ENCODE results near the gene PARVG.

The PARVG gene

DNA sequence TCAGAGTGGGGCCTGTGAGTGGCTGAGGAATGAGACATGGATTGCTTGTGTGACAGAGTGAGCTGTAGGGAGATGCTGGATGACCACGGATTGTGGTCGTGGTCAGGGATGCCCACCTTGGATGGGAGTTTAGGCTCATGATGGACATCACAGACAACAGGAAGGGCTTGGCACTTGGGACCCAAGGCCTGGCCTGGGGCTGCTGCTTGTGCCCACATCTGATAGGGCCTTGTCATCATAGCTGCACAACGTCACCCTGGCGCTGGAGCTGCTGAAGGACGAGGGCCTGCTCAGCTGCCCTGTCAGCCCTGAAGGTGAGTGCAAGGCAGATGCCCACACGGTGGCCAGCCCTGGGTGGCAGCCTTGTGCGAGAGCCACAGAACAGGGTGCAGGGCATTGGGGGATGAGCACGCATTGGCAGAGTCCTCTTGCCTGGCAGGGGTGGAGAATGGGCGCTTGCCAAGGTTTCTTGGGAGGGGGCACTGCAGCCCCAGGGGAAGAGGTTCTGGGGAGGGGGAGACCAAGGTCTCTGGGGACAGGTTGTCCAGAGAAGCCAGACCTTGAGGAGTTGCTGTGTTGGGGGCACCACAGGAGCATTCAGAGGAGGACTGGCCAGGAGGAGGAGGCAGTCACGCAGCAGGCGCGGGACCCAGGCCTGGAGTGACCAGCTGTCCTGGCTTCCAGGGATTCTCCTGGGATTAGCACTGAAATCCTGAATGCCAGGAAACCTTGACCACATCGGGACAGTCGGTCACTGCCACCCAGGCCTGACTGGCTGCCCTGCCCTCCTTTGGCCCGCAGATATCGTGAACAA, 25.0 kb downstream of the PARVG start:
- TF ChIP-seq CTCF (conservative IDR thresholded peaks at IDR 0.05; ENCODE audit: low read depth, low read length) = no peak
- DNase-seq (ENCODE audit: low read depth) = no peak

GRCh38 chr22:44206330-44206645, 25.6 kb downstream of the PARVG start:
- TF ChIP-seq CTCF (conservative IDR thresholded peaks at IDR 0.05; ENCODE audit: low read depth, low read length) = no peak
- DNase-seq (ENCODE audit: low read depth) = no peak
- H3K4me3 ChIP-seq (ENCODE audit: low read depth, low read length) = no peak overlapping the region

More for the DNA sequence above, 25.0 kb downstream of the PARVG start:
- no peak overlapping the region for H3K4me3 ChIP-seq (ENCODE audit: low read depth, low read length)

DNA sequence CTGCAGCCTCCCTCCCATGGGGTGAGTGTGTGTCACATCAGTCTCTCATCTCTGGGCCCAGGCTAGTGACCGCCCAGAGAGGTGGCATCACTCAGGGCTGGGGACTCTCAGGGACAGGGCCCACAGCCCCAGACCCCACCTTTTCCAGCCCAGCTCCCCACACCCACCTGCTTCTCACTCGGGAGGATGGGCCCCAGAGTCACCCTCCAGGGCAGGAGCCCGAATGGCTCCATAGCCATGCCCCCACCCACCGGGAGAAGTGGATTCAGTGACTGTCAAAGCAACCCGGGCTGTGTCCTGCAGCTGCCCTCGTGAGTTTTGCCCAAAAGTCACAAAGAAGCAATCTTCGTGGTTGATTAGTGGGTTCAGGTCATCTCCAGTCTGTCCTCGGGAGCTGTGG, 26.0 kb downstream of the PARVG start:
- DNase-seq (ENCODE audit: low read depth) = no peak
- no peak overlapping the region for H3K4me3 ChIP-seq (ENCODE audit: low read depth, low read length)

GRCh38 chr22:44207173-44207980, 26.7 kb downstream of the PARVG start:
- DNase-seq (ENCODE audit: low read depth) = no peak
- H3K4me3 ChIP-seq (ENCODE audit: low read depth, low read length) = no peak overlapping the region
- TF ChIP-seq CTCF (conservative IDR thresholded peaks at IDR 0.05; ENCODE audit: low read depth, low read length) = no peak

More for the DNA sequence above, 26.0 kb downstream of the PARVG start:
- TF ChIP-seq CTCF (conservative IDR thresholded peaks at IDR 0.05; ENCODE audit: low read depth, low read length) = no peak

DNA sequence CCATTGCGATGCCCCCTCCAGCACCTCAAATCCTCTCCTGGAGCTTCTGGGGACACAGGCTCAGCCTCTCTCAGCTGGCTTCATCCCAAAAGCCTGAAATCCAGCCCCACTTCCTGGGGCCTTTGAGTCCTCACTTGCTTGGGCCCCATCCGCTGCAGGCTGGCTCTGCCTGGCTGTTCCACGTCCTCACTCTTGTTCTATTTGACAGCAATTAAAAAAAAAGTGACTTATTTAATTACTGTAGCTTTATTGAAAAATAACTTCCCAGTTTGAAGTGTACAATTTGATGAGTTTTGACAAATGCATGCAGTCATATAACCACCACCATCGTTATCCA, 27.2 kb downstream of the PARVG start:
- no peak for TF ChIP-seq CTCF (conservative IDR thresholded peaks at IDR 0.05; ENCODE audit: low read depth, low read length)
- no peak for DNase-seq (ENCODE audit: low read depth)
- no peak overlapping the region for H3K4me3 ChIP-seq (ENCODE audit: low read depth, low read length)

DNA sequence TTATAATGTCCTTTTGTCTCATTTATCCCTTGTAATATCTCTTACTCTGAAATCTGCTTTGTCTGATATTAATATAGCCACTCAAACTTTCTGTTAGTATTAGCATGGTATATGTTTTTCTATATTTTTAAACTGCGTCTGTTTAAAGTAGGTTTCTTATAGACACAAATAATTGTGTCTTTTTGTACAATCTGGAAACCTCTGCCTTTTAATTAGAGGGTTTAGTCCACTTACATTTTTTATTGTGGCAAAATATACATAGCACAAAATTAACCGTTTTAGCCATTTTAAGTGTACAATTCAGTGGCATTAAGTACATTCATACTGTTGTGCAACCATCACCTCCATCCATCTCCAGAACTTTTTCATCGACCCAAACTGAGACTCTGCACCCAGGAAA, 28.6 kb downstream of the PARVG start:
- no peak for DNase-seq (ENCODE audit: low read depth)
- no peak for TF ChIP-seq CTCF (conservative IDR thresholded peaks at IDR 0.05; ENCODE audit: low read depth, low read length)

More for the DNA sequence above, 28.6 kb downstream of the PARVG start:
- no peak overlapping the region for H3K4me3 ChIP-seq (ENCODE audit: low read depth, low read length)

Measured in choroid plexus epithelial cell (primary cell).